AG09309 (cell line): ENCODE data around the gene DDX20.

ENCODE experiments used
- DNase-seq: peaks from one replicate; pipeline ENCODE4 v3.0.0-alpha.2; 2010; ENCODE audit warnings: low read depth
- H3K4me3 ChIP-seq: 2 replicates; pipeline ENCODE4 v1.5.1; 2011; ENCODE audit warnings: mild to moderate bottlenecking, low read depth, low read length, moderate library complexity; ENCODE audit not compliant: control insufficient read depth
- TF ChIP-seq, protein P1 (sequence below): IDR thresholded peaks from 2 replicates; pipeline ENCODE4 v1.5.1; 2011; ENCODE audit warnings: mild to moderate bottlenecking, low read depth, low read length, inconsistent platforms; ENCODE audit not compliant: insufficient read depth, control insufficient read depth; ENCODE audit errors: missing control alignments

The DDX20 gene

DNA sequence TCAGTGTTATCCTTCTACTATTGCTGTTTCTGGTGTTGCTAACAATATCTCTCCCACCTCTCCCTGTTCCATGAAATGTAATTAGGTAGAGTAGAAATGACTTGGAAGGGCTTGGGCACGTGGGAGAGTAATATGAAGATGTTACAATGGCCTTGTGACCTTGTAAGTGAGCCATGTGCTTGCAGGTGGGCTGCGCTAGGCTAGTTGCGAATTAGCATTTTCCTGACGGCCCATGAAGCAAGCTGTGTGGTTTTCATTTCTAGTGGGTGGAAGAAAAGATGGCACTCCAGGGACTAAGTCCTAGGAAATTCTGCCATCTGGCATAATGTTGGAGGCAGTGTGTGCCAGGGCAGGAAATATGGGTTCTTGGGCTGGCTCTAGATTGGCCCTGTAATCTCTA, 7.8 kb upstream of the DDX20 start:
- H3K4me3 ChIP-seq: no peak overlapping the region
- DNase-seq: no peak
- TF ChIP-seq, protein P1, sequence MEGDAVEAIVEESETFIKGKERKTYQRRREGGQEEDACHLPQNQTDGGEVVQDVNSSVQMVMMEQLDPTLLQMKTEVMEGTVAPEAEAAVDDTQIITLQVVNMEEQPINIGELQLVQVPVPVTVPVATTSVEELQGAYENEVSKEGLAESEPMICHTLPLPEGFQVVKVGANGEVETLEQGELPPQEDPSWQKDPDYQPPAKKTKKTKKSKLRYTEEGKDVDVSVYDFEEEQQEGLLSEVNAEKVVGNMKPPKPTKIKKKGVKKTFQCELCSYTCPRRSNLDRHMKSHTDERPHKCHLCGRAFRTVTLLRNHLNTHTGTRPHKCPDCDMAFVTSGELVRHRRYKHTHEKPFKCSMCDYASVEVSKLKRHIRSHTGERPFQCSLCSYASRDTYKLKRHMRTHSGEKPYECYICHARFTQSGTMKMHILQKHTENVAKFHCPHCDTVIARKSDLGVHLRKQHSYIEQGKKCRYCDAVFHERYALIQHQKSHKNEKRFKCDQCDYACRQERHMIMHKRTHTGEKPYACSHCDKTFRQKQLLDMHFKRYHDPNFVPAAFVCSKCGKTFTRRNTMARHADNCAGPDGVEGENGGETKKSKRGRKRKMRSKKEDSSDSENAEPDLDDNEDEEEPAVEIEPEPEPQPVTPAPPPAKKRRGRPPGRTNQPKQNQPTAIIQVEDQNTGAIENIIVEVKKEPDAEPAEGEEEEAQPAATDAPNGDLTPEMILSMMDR: no peak

DNA sequence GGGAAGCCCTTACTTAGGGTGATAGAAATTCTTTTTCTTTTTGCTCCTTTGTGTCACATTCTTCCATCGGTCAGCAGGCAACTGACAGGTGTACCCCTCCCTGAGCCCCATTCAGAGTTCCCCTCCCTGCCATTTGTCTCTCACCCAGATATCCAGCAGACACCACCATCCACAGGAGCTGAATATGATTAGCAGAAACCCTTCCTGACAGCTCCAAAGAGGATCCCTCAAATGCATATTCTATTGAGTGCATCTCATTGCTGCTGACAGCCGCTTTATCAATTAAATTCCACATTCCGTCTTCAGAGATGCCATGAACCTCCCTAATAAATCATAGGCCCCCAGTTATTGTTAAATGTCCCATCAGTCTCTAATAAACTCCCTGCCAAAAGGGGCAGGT, 6.1 kb upstream of the DDX20 start:
- H3K4me3 ChIP-seq: no peak overlapping the region
- TF ChIP-seq, protein P1: no peak
- DNase-seq: no peak

DNA sequence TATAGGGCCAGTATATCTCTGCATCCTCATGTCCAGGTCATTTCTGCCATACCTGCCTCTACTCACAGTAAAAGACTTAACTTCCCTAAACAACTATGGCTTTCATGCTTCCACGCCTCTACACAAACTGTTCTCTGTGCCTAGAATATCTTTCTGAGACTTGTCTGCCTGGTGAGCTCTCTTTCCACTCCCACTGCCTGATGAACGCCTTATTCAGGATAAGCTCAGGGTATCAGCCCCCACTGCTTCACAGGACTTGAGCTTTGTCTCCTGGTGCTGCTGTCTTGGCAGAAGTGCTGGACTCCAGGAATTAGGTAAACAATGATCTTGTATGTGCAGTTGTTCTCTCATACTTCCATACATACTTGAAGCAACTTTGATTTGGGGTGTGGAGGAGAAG, 4.8 kb upstream of the DDX20 start:
- DNase-seq: no peak
- TF ChIP-seq, protein P1: no peak
- no peak overlapping the region for H3K4me3 ChIP-seq

DNA sequence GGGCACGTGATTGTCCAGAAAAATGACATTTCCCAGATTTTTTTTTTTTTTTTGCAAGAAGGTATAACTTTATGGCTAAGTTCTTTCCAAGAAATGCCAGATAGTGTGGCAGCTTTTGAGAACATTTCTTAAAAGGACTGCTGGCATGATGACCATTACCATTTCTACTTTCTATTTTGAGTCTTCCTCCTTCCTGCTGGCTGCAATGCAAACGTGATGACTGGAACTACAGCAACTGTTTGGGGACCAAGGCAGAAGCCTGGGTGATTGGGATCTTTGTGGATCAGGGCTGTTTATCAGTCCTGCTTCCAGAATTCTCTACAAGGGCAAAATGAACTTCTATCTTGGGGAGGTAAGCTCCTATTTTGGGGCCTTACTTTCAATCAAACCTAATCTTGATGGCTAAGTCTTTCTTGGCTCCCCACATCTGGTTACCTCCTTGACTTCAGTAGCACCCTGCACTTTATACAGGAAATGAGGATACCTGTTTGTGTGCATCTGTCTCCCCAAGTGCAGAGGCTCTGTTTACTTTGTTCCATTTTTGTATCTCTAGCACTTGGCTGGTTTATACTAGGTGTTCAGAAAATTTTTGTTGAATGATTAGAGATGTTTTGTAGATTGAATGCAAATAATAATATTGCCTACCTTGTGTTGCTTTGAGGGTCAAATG, 3.7 kb upstream of the DDX20 start:
- TF ChIP-seq, protein P1: no peak
- DNase-seq: no peak
- no peak overlapping the region for H3K4me3 ChIP-seq

DNA sequence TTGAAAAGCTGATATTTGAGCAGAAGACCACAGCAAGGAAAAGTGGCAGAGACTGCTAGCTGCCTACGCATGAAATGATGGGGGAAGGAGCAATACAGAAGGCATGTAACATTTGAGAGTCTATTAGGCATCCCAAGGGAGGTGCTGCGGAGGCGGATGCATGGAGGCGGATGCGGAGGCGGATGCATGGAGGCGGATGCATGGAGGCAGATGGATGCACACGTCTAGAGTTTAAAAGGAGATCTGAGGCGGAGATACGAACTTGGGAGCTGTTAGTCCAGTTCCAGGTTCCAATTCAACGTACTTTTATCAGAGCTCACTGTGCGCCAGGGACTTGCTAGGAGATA, 744 bp upstream of the DDX20 start:
- DNase-seq: no peak
- peak overlapping the region; percentile 82 for H3K4me3 ChIP-seq
- TF ChIP-seq, protein P1: no peak

DNA sequence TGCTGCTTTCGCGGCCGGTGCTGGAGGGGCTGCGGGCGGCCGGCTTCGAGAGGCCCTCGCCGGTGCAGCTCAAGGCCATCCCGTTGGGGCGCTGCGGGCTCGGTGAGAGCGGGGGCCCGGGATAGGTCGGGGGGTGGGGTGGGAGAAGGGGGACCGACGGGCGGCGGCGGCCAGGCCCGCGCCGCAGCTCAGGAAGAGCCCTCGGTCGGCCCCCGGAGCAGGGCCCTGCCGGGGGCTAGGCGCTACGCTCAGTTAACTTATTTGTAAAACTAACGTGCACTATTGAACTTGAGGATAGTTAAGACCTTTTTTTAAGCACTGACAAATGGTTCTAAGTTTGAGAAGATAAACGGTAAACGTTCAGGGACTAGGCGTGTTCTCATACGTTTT, 418 bp downstream of the DDX20 start:
- DNase-seq: no peak
- TF ChIP-seq, protein P1: no peak
- peak overlapping the region; percentile 82 for H3K4me3 ChIP-seq

DNA sequence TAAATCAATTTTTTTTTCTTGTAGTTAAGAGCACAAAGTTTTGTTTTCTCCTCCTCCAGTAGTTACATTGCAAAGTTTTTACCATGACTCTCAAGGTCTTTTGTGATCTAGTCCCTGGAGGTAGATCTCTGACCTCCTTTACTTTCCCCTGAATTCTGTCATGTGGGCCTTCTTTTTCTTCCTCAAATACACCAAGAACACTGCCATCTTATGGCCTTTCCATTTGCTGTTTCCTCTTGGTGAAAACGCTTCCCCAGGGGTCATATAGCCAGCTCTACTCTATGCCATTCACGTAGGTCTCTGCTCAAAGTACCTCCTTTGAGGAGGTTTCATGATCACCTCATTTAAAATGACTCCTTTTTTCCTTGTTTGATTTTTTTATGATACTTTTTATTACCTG, 2.7 kb downstream of the DDX20 start:
- no peak for DNase-seq
- TF ChIP-seq, protein P1: peak; percentile 19
- H3K4me3 ChIP-seq: no peak overlapping the region
